ENCODE data around the gene LYRM2.

DNA sequence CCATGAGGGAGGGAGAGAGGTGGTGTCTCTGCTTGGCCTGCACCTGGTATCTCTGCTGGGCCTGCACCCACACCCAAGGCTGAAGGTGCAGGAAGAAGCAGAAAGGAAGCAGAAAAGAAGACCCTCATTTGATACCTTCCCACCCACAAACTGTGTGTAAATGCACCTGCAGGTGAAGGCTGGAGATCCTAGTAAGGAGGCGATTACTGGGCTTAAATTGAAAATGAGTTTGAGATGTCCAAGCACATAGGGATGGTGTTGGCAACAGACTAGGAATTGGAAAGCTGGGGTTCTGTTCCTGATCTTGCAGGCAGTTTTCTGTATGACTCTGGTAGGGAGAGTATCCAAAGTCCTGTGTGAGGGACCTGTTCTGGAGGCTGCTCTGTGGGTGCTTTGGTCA, 74.7 kb downstream of the LYRM2 start:
- TF ChIP-seq, protein P1, sequence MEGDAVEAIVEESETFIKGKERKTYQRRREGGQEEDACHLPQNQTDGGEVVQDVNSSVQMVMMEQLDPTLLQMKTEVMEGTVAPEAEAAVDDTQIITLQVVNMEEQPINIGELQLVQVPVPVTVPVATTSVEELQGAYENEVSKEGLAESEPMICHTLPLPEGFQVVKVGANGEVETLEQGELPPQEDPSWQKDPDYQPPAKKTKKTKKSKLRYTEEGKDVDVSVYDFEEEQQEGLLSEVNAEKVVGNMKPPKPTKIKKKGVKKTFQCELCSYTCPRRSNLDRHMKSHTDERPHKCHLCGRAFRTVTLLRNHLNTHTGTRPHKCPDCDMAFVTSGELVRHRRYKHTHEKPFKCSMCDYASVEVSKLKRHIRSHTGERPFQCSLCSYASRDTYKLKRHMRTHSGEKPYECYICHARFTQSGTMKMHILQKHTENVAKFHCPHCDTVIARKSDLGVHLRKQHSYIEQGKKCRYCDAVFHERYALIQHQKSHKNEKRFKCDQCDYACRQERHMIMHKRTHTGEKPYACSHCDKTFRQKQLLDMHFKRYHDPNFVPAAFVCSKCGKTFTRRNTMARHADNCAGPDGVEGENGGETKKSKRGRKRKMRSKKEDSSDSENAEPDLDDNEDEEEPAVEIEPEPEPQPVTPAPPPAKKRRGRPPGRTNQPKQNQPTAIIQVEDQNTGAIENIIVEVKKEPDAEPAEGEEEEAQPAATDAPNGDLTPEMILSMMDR (IDR thresholded peaks at IDR 0.05), result no peak
- TF ChIP-seq ZFX (IDR thresholded peaks at IDR 0.05; ENCODE audit: borderline replicate concordance), result no peak

Measured in 22Rv1 (cell line).